ENCODE data around the gene YWHAG. TPM values are rescaled to one million over a fixed set of nuclear protein-coding genes. Genes with fewer than 3 reads are reported as not detected.
A peak's percentile ranks its signal among the peaks of the same experiment; 100 is the strongest.

Gene YWHAG
- total and polyA plus RNA-seq, 2 of the 13 experiments (the other 11 are each of a cell fraction or from before 2014, with no cell fraction given) = 36.9 to 67.5 TPM

- TF ChIP-seq ZNF597 (CRISPR knock-in tag; IDR thresholded peaks at IDR 0.05) (no peak), JUND (CRISPR knock-in tag; IDR thresholded peaks at IDR 0.05) (no peak), IKZF5 (CRISPR knock-in tag; IDR thresholded peaks at IDR 0.05) (peak; percentile 76), ZNF280D (CRISPR knock-in tag; IDR thresholded peaks at IDR 0.05) (0 out of 2 replicates have a peak, but pooled peaks have one; percentile 52), IKZF1 (IDR thresholded peaks at IDR 0.05) (no peak), FUBP1 (CRISPR knock-in tag; IDR thresholded peaks at IDR 0.05; ENCODE audit: borderline replicate concordance) (no peak), SNRNP70 (IDR thresholded peaks at IDR 0.05; ENCODE audit: low read depth, low read length) (no peak), HNRNPL (IDR thresholded peaks at IDR 0.05; ENCODE audit: low read depth, low read length) (0 out of 2 replicates have a peak, but pooled peaks have one; percentile 69), ATF1 (CRISPR knock-in tag; IDR thresholded peaks at IDR 0.05) (no peak), ZNF556 (CRISPR knock-in tag; IDR thresholded peaks at IDR 0.05; ENCODE audit: borderline replicate concordance) (peak; percentile 61; the same call in 1 of the 2 replicates), MLX (CRISPR knock-in tag; IDR thresholded peaks at IDR 0.05) (no peak), ZNF550 (CRISPR knock-in tag; IDR thresholded peaks at IDR 0.05; ENCODE audit: borderline replicate concordance) (0 out of 2 replicates have a peak, but pooled peaks have one; percentile 51), ZNF644 (CRISPR knock-in tag; IDR thresholded peaks at IDR 0.05; ENCODE audit: low read depth) (no peak), AHR (CRISPR knock-in tag; IDR thresholded peaks at IDR 0.05) (peak; percentile 76; the same call in 1 of the 2 replicates), NPAS2 (CRISPR knock-in tag; IDR thresholded peaks at IDR 0.05; ENCODE audit: borderline replicate concordance) (no peak), ZNF558 (CRISPR knock-in tag; IDR thresholded peaks at IDR 0.05; ENCODE audit: borderline replicate concordance) (no peak), HOXA7 (CRISPR knock-in tag; IDR thresholded peaks at IDR 0.05) (no peak), ZNF672 (CRISPR knock-in tag; IDR thresholded peaks at IDR 0.05) (no peak), MTF1 (CRISPR knock-in tag; IDR thresholded peaks at IDR 0.05) (no peak), ARHGAP35 (CRISPR knock-in tag; IDR thresholded peaks at IDR 0.05; ENCODE audit: borderline replicate concordance) (peak; percentile 79; the same call in 1 of the 2 replicates), ZNF652 (CRISPR knock-in tag; IDR thresholded peaks at IDR 0.05; ENCODE audit: borderline replicate concordance, low read depth) (peak; percentile 35; the same call in 1 of the 2 replicates), ZSCAN22 (CRISPR knock-in tag; IDR thresholded peaks at IDR 0.05) (no peak)
Observed at GRCh38 chr7:76314042-76314721, 44.6 kb downstream of the YWHAG start (continued).
